Neutrophil (primary cell): ENCODE results near the gene MAGEA9B.
"Not testable (repeated sequence)": the region's sequence is repeated elsewhere in the genome, so short reads cannot be mapped to it uniquely, and the experiment has no call there.

Experiments
- H3K27ac ChIP-seq: fragments of 200-600 bp; sonication (generic); 2 replicates; pipeline ENCODE4 v1.5.1; 2016; ENCODE audit warnings: mild to moderate bottlenecking, moderate library complexity
- H3K27me3 ChIP-seq: fragments of 200-600 bp; sonication (generic); 2 replicates; pipeline ENCODE4 v1.6.0; 2016; ENCODE audit warnings: mild to moderate bottlenecking
- H3K36me3 ChIP-seq: fragments of 200-600 bp; sonication (generic); 2 replicates; pipeline ENCODE4 v1.5.1; 2017
- H3K4me1 ChIP-seq, 2 experiments: fragments of 200-600 bp in 1 of 2; sonication (generic) in 1 of 2; 1 replicate in 1 of 2; 2 replicates in 1 of 2; pipeline versions ENCODE4 v1.5.1 to v1.6.1; 2013 to 2016; ENCODE audit warnings: low read depth in 1 of 2, low read length in 1 of 2, mild to moderate bottlenecking in 1 of 2, moderate library complexity in 1 of 2; ENCODE audit not compliant: control insufficient read depth in 1 of 2, insufficient read depth in 1 of 2
- H3K4me3 ChIP-seq, 2 experiments: fragments of 200-600 bp in 1 of 2; sonication (generic) in 1 of 2; 1 replicate in 1 of 2; 2 replicates in 1 of 2; pipeline ENCODE4 v1.5.1; 2013 to 2016; ENCODE audit warnings: low read depth in 1 of 2, low read length in 1 of 2, mild to moderate bottlenecking in 1 of 2, moderate library complexity in 1 of 2
- H3K9me3 ChIP-seq: fragments of 200-600 bp; sonication (generic); 2 replicates; pipeline ENCODE4 v1.5.1; 2016
- TF ChIP-seq, protein P1 (sequence below): fragments of 200-600 bp; sonication (generic); IDR thresholded peaks from 2 replicates; pipeline ENCODE4 v1.5.1; 2016; ENCODE audit warnings: antibody characterized with exemption

MAGEA9B gene

DNA sequence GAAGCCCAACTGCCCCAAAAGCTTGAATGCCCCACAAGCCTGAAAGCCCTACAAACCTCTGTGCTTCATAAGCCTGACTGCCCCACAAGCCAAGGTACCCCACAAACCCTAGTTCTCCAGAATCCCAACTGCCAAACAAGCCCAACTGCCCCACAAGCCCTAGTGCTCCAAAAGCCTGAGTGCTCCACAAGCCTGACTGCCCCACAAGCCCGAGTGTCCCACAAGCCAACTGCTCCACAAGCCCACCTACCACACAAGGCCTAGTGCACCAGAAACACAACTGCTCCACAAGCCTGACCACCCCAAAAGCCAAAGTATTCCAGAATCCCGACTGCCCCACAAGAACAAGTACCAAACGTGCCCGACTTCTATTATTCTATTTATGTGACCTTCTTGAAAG, 23.9 kb downstream of the MAGEA9B start:
- Histone ChIP-seq H3K4me3 (no peak overlapping the region), H3K27ac (no peak overlapping the region), H3K27me3 (no peaks in the 10 kb centered on the region), H3K4me1 (no peaks in the 10 kb centered on the region), H3K9me3 (no peaks in the 10 kb centered on the region), H3K36me3 (no peaks in the 10 kb centered on the region)
- TF ChIP-seq, protein P1, sequence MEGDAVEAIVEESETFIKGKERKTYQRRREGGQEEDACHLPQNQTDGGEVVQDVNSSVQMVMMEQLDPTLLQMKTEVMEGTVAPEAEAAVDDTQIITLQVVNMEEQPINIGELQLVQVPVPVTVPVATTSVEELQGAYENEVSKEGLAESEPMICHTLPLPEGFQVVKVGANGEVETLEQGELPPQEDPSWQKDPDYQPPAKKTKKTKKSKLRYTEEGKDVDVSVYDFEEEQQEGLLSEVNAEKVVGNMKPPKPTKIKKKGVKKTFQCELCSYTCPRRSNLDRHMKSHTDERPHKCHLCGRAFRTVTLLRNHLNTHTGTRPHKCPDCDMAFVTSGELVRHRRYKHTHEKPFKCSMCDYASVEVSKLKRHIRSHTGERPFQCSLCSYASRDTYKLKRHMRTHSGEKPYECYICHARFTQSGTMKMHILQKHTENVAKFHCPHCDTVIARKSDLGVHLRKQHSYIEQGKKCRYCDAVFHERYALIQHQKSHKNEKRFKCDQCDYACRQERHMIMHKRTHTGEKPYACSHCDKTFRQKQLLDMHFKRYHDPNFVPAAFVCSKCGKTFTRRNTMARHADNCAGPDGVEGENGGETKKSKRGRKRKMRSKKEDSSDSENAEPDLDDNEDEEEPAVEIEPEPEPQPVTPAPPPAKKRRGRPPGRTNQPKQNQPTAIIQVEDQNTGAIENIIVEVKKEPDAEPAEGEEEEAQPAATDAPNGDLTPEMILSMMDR, result no peak

DNA sequence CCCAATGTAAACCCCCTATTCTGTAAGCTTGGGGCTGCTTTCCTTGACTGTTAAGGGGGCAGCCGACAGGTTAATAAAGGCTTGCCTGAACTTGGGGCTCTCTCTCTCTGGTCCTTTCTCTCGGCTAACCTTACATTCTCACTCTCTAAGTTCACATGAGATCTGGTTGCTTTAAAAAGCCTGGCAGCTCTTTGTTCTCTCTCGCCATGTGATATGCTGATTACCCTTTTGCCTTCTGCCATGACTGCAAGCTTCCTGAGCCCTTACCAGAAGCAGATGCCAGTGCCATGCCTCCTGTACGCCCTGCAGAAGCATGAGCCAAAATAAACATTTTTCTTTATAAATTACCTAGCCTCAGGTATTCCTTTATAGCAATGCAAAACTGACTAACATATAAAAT, 32.0 kb downstream of the MAGEA9B start:
- not testable (repeated sequence) for H3K4me1 ChIP-seq, H3K9me3 ChIP-seq, H3K27me3 ChIP-seq

DNA sequence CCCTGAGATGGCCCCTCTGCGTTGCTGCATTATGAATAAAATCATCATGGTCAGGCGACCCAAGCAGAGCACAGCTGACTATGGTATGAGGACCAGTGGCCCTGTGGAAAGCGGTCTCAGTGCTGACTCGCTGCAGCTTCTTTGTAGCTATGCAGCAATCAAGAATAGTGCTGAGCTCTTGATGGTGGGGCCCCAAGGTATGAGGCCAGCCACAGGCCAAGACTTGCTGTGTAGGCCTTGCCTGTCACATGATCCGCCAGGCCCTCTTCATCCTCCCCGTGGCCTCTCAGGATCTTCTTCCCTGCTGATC, 35.4 kb downstream of the MAGEA9B start:
- not testable (repeated sequence) for H3K9me3 ChIP-seq, H3K27me3 ChIP-seq, H3K27ac ChIP-seq, H3K4me1 ChIP-seq, H3K36me3 ChIP-seq, H3K4me3 ChIP-seq

More for the DNA sequence above, 32.0 kb downstream of the MAGEA9B start:
- H3K27ac ChIP-seq, H3K4me3 ChIP-seq, H3K36me3 ChIP-seq: not testable (repeated sequence)

DNA sequence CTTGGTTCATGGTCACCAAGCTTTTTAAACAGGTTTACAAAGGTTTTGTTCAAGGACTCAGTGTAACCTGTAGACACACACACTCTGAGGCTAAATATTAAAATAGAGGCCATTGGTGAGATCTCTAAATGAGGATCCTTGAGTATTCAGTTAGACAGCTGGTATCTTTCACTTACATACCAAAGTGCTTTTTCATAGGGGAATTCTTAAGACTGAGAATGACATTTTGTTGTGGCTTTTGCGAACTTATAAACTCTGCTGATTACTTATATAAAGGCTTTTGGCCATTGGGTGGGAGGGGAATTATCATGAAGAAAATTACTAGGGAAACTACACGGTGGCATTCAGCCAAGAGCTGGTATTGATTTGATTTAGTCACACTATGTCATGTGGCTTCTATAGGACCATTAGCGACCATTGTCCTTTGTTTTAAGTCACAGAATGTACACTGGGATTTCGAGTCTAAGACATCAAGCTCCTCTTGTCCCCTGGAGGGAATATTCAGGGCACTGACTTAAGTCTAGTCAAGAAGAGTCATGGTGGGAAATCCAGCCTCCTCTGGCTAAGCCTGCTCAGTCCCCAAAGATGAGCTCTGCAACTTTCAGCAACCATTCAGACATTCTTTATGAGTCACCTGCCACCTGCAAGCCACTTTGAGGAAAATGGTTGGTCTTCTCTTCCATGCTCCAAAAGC, 35.9 kb downstream of the MAGEA9B start:
- not testable (repeated sequence) for H3K4me1 ChIP-seq, H3K4me3 ChIP-seq

DNA sequence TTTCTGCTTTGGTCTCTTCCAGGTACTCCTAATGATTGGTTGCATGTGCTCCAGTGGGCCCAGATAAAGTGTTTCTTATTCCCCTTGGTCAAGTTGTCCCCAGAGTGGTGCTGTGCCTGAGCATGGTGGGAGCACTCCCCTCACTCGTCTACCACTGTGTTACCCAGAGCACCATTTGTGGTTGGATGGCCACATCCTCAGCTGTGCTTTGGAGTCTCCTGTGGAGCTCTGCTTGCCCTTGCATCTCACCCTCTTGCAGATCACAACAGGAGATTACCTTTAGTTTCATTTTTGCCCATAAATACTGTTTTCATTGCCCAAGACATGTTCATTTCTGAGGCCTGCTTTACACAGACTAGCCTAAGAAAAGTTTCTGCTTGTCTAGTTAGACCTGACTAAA, 36.8 kb downstream of the MAGEA9B start:
- H3K9me3 ChIP-seq, H3K4me1 ChIP-seq, H3K4me3 ChIP-seq, H3K36me3 ChIP-seq, H3K27ac ChIP-seq, H3K27me3 ChIP-seq: not testable (repeated sequence)

More for the DNA sequence above, 35.9 kb downstream of the MAGEA9B start:
- not testable (repeated sequence) for H3K9me3 ChIP-seq, H3K36me3 ChIP-seq, H3K27ac ChIP-seq, H3K27me3 ChIP-seq

DNA sequence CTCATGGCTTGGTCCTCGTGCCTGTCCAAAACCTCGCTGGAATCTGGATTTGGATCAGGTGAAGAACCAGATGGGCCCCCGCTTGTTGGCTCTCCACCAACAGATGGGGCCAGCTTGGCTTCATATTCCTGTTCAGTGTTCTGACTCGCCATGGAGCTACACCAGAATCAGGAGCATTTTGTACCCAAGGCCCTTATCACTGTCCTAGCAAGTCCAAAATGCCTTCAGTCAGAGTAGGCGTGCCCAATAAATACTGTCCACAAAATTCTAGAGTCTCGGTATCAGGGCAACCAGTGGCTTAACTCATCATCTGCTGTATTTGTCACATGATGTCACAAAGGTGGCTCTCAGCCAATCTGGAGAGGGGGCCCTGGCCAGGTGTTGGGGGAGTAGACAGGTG, 37.6 kb downstream of the MAGEA9B start, which contains the start of gene HSFX3:
HSFX3 (minus strand) TSS at position 224 of the 400 bp plus-strand sequence; CDS start at position 152, 72 bp downstream.
- not testable (repeated sequence) for H3K9me3 ChIP-seq, H3K27ac ChIP-seq, H3K4me1 ChIP-seq, H3K4me3 ChIP-seq, H3K36me3 ChIP-seq, H3K27me3 ChIP-seq

DNA sequence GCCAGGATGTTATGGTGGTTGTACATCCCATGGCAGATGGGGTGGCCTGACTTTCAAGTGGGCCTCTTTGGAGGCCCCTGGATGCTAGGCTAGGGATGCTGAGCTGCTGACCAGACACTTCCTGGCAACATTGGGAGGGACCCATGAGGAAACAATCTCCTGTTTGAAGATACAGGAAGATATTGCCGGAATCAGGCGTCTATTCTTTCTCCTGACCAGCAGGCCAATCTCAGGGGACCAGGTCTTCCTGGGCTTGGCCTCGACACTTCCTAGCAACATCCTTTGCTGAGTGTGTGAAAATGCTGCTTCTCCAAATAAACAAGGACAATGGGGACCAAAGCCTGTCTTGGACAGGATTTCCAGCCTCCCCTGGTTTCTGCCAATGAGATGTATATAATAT, 39.5 kb downstream of the MAGEA9B start:
- not testable (repeated sequence) for H3K4me3 ChIP-seq, H3K27ac ChIP-seq, H3K27me3 ChIP-seq, H3K36me3 ChIP-seq, H3K4me1 ChIP-seq, H3K9me3 ChIP-seq

DNA sequence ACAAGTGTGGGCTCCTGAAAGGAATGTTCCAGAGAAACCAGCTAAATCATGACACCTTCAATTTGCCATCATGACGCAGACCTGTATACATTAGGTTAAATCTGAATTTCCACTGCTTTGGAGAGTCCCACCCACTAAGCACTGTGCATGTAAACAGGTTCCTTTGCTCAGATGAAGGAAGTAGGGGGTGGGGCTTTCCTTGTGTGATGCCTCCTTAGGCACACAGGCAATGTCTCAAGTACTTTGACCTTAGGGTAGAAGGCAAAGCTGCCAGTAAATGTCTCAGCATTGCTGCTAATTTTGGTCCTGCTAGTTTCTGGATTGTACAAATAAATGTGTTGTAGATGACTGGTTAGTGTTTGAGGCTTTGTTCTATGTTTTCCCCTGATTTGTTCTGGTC, 40.3 kb downstream of the MAGEA9B start:
- not testable (repeated sequence) for H3K27me3 ChIP-seq, H3K4me3 ChIP-seq, H3K9me3 ChIP-seq, H3K4me1 ChIP-seq, H3K36me3 ChIP-seq, H3K27ac ChIP-seq

DNA sequence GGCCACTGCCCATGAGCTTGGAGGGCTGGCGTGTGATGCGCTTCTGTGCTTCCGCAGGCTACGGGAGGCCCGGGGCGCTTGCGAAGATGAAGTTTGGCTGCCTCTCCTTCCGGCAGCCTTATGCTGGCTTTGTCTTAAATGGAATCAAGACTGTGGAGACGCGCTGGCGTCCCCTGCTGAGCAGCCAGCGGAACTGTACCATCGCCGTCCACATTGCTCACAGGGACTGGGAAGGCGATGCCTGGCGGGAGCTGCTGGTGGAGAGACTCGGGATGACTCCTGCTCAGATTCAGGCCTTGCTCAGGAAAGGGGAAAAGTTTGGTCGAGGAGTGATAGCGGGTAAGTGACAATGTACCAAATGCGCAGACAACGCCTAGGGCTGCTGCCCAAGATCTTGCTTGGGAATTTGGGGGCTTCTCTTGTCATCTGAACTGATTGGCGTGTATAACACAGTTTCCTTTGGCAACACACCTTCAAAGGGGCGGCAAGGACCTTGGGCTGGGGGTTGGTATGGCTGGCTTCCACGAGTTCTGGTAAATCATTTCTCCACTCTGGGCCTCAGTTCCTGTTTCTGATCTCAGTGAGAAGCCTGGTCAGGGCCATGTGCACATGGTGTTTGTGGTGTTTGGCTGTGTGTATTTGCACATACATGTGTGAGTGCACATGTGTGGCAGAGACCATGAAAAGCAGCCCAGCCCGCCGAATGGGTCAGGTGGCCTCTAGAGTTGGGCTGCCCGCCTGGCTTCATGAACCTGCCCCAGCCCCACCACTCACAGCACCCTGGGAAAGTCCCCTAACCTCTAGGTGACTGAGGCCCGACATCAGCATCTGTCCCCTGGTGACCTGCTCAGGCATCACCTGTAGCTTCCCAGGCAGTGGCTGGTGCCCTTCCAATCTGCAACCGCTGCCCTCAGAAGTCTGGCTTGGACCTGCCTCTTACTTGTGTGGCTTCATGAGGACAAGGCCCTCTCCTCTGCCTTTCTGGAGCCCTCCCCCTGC, 41.4 kb downstream of the MAGEA9B start:
- not testable (repeated sequence) for H3K4me3 ChIP-seq, H3K27ac ChIP-seq, H3K9me3 ChIP-seq, H3K27me3 ChIP-seq, H3K36me3 ChIP-seq
- peaks cover 7 to 11% of the 10 kb centered on the region in 2 experiments for H3K4me1 ChIP-seq
